C1 segment of cervical spinal cord (tissue), 14 donors: ENCODE results near the gene PRRC2B.
"Not testable (repeated sequence)": the region's sequence is repeated elsewhere in the genome, so short reads cannot be mapped to it uniquely, and the experiment has no call there.

ENCODE experiments used
- DNase-seq, 14 donors: peaks; one replicate each; lab custom pipeline; 2025; lab: John Stamatoyannopoulos, UW

Gene PRRC2B

DNA sequence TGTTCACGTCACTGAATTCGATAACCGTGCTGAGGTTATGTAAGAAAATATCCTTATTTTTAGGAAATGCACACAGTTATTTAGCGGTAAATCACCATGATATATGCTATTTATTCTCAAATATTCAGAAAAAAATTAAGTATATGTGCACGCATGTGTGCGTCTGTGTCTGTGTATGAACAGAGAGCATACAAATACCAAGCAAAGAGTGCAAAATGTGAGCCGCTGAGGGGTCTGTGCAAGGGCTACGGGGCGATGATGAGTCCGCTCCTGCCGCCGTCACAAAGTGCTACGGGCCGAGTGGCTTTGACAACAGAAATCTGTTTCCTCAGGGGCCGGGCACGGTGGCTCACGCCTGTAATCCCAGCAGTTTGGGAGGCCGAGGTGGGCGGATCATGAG is 144.1 kb downstream of the PRRC2B start:
- no peak for DNase-seq

DNA sequence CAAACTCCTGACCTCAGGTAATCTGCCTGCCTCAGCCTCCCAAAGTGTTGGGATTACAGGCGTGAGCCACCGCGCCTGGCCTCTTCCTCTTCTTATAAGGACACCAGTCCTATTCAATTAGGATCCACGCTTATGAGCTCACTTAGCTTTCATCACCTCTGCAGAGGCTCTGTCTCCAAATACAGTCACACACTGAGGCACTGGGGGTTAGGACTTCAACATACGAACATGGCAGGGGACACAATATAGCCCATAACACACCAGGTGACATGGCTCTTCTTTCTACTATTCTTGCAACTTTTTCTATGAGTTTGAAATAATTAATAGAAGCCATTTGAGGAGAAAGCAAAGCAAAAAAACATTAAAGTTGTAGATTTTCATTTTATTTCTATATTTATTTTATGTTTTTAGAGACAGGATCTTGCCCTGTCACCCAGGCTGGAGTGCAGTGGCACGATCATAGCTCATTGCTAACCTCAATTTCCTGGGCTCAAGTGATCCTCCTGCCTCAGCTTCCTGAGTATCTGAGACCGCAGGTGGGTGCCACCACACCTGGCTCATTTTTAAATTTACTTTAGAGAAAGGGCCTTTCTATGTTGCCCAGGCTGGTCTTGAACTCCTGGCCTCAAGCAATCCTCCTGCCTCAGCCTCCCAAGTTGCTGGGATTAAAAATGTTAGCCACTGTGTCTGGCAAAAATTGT is 145.5 kb downstream of the PRRC2B start:
- DNase-seq, result no peak

GRCh38 chr9:131543141-131543540 is 149.3 kb downstream of the PRRC2B start:
- DNase-seq, result no peak

- DNase-seq, result no peak
Observed at GRCh38 chr9:131545003-131545785, 151.3 kb downstream of the PRRC2B start, which contains the start of gene PRRT1B. PRRT1B (plus strand) TSS chr9:131545523; CDS start chr9:131545616, 93 bp downstream.

DNA sequence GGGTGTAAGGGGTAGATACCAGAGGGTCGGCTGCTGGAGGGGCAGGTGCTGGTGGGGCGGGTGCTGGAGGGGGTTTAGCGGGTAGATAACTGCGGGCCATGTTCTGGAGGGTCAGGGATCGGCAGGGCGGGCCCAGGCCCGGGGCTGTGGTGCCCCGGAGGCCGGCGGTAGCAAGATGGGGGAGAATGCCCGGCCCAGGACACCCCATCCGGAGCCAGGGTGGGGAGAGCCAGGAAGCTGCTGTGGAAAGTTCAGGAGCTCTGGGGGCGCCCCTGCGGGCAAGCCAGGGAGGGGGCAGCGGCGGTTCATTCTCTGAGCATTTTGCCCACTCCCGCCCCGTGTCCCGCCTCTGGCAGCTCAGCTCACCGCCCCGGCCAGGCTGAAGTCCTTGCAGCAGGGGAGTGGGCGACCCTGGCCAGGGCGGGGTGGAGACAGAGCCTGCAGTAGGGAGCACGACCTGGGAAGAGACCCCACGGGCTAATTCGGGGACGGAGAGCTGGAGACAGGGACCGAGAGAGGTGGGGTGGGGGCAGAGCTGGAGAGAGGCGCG is 152.0 kb downstream of the PRRC2B start:
- no peak for DNase-seq

DNA sequence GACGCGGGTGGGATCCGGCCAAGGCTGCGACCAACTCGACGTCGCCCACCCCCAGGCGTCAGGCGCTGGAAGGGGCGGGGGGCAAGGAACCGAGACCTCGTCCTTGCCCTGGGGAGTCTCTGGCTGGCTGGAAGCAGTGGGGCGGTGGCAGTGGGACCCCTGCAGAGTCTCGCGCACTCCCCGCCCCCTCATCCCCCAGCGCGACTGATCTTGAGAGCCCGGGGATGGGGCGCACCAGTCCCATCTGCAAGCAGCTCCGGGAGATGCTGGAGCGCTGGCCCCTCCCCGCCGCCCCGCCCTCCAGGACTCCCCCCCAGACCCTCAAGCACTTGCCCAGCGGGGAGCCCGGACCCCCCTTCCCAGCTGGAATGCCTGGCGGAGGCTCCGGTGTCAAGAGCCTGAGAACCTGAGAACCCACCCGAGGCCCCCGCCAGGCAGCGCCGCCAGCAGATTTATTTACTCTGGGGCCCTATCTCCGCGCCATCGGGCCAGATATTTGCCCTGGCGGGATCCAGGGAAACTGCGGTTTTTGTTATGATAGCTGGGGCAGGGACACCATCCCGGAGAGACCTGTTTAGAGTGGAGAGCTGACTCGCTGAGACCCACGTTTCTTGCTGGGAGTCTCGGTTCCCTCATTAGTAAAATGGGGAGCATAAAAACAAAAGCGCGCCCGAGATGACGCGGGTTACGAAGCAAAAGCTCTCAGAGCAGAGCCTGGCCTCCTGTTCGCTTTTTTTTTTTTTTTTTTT is 152.6 kb downstream of the PRRC2B start:
- DNase-seq, result no peak

- DNase-seq, result not testable (repeated sequence)
Observed at GRCh38 chr9:131549186-131549585, 155.3 kb downstream of the PRRC2B start.
